ENCODE results near the gene POLL. TPM values are rescaled to one million over a fixed set of nuclear protein-coding genes. Genes with fewer than 3 reads are reported as not detected.

The POLL gene
- total and polyA plus RNA-seq, 2 donors (not counting 3 experiments of a cell fraction or from before 2014, with no cell fraction given): 34.3 to 42.3 TPM

- no peak for TF ChIP-seq POLR2AphosphoS5 (IDR thresholded peaks at IDR 0.05; ENCODE audit: insufficient read depth, low read depth, low read length)
- TF ChIP-seq FOS (IDR thresholded peaks at IDR 0.05; ENCODE audit: borderline replicate concordance, insufficient read depth, low read length): no peak
- TF ChIP-seq JUN (IDR thresholded peaks at IDR 0.05; ENCODE audit: borderline replicate concordance, insufficient read depth, insufficient read length, low read depth): no peak
- TF ChIP-seq GATA2 (IDR thresholded peaks at IDR 0.05; ENCODE audit: insufficient read depth, insufficient read length, low read depth, low read length): no peak
- H3K36me3 ChIP-seq (ENCODE audit: control insufficient read depth in 2 of 2, extremely low read depth in 1 of 2, insufficient read depth in 2 of 2, low read length in 2 of 2): peaks cover 0 to 15% of the 10 kb centered on the region in 2 experiments
- H3K9me1 ChIP-seq (replicated peaks; ENCODE audit: control insufficient read depth, extremely low read depth, insufficient read depth, low read length): no peaks in the 10 kb centered on the region
- H3K27ac ChIP-seq (ENCODE audit: insufficient read depth, low read depth, low read length): no peak overlapping the region
- no peak overlapping the region for H3K4me2 ChIP-seq (ENCODE audit: insufficient read depth, low read length)
- H3K4me3 ChIP-seq (replicated peaks in 1 of 3; ENCODE audit: insufficient read depth in 1 of 3, low read depth in 1 of 3, low read length in 3 of 3): no peak overlapping the region
- DNase-seq (ENCODE audit: low read depth, low spot score) (no peak), FAIRE-seq (no peak)
- dilution Hi-C loops (cut with MboI; ENCODE audit: extremely low pct_ligation_motif_present, low sequenced_read_pairs): no loop called here
- BruUV-seq (replicated peaks): no TSS peak
- no peak overlapping the region for H2AFZ ChIP-seq (ENCODE audit: low read depth, low read length)
- ChIA-PET POLR2A (no interaction called here), CTCF (interaction anchor here (1.1 kb wide), 1 partner anchor 9 kb away, joined by 3 read pairs; no protein-coding TSS in a partner anchor)
- H4K20me1 ChIP-seq (replicated peaks; ENCODE audit: control insufficient read depth, extremely low read depth, insufficient read depth, low read length): no peaks in the 10 kb centered on the region
- H3K79me2 ChIP-seq (ENCODE audit: control insufficient read depth, insufficient read depth, low read length): no peaks in the 10 kb centered on the region
- H3K4me1 ChIP-seq (ENCODE audit: control insufficient read depth, extremely low read depth, insufficient read depth, low read length): peaks cover 7% of the 10 kb centered on the region
- no peaks in the 10 kb centered on the region for H3K9me3 ChIP-seq (replicated peaks; ENCODE audit: control insufficient read depth, insufficient read depth, low read length)
- intact Hi-C loops (cut with micrococcal nuclease): no loop called here
- H3K27me3 ChIP-seq (ENCODE audit: control insufficient read depth in 2 of 2, insufficient read depth in 2 of 2, low read length in 2 of 2): no peaks in the 10 kb centered on the region
- no peak overlapping the region for H3K9ac ChIP-seq (replicated peaks; ENCODE audit: extremely low read depth, insufficient read depth, low read length)
These were observed 25.6 kb upstream of the POLL start for GRCh38 chr10:101613646-101614045.

- no peak overlapping the region for H3K4me3 ChIP-seq (replicated peaks in 1 of 3; ENCODE audit: insufficient read depth in 1 of 3, low read depth in 1 of 3, low read length in 3 of 3)
- no peaks in the 10 kb centered on the region for H4K20me1 ChIP-seq (replicated peaks; ENCODE audit: control insufficient read depth, extremely low read depth, insufficient read depth, low read length)
- H3K27me3 ChIP-seq (ENCODE audit: control insufficient read depth in 2 of 2, insufficient read depth in 2 of 2, low read length in 2 of 2): no peaks in the 10 kb centered on the region
- H3K9ac ChIP-seq (replicated peaks; ENCODE audit: extremely low read depth, insufficient read depth, low read length): no peak overlapping the region
- ChIA-PET POLR2A (no interaction called here), CTCF (interaction anchor here (1.1 kb wide), 1 partner anchor 10 kb away, joined by 9 read pairs; no protein-coding TSS in a partner anchor)
- no peaks in the 10 kb centered on the region for H3K79me2 ChIP-seq (ENCODE audit: control insufficient read depth, insufficient read depth, low read length)
- H3K9me3 ChIP-seq (replicated peaks; ENCODE audit: control insufficient read depth, insufficient read depth, low read length): no peaks in the 10 kb centered on the region
- dilution Hi-C loops (cut with MboI; ENCODE audit: extremely low pct_ligation_motif_present, low sequenced_read_pairs) (no loop called here), intact Hi-C loops (cut with micrococcal nuclease) (no loop called here)
- H3K4me2 ChIP-seq (ENCODE audit: insufficient read depth, low read length): no peak overlapping the region
- TF ChIP-seq JUN (IDR thresholded peaks at IDR 0.05; ENCODE audit: borderline replicate concordance, insufficient read depth, insufficient read length, low read depth): no peak
- TF ChIP-seq, protein P1, sequence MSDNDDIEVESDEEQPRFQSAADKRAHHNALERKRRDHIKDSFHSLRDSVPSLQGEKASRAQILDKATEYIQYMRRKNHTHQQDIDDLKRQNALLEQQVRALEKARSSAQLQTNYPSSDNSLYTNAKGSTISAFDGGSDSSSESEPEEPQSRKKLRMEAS (IDR thresholded peaks at IDR 0.05; ENCODE audit: insufficient read depth, insufficient read length): no peak
- TF ChIP-seq, protein P2, sequence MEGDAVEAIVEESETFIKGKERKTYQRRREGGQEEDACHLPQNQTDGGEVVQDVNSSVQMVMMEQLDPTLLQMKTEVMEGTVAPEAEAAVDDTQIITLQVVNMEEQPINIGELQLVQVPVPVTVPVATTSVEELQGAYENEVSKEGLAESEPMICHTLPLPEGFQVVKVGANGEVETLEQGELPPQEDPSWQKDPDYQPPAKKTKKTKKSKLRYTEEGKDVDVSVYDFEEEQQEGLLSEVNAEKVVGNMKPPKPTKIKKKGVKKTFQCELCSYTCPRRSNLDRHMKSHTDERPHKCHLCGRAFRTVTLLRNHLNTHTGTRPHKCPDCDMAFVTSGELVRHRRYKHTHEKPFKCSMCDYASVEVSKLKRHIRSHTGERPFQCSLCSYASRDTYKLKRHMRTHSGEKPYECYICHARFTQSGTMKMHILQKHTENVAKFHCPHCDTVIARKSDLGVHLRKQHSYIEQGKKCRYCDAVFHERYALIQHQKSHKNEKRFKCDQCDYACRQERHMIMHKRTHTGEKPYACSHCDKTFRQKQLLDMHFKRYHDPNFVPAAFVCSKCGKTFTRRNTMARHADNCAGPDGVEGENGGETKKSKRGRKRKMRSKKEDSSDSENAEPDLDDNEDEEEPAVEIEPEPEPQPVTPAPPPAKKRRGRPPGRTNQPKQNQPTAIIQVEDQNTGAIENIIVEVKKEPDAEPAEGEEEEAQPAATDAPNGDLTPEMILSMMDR (IDR thresholded peaks at IDR 0.05; ENCODE audit: extremely low read depth in 1 of 2, insufficient read depth in 1 of 2, low read depth in 1 of 2, low read length in 2 of 2): no peak
- TF ChIP-seq POLR2A (IDR thresholded peaks at IDR 0.05; ENCODE audit: low read depth, low read length): no peak
- no peak for TF ChIP-seq POLR2AphosphoS5 (IDR thresholded peaks at IDR 0.05; ENCODE audit: insufficient read depth, low read depth, low read length)
- no peak for TF ChIP-seq EZH2 (IDR thresholded peaks at IDR 0.05; ENCODE audit: borderline replicate concordance, low read depth, low read length, severe bottlenecking)
- TF ChIP-seq GATA2 (IDR thresholded peaks at IDR 0.05; ENCODE audit: insufficient read depth, insufficient read length, low read depth, low read length): no peak
- TF ChIP-seq MYC (IDR thresholded peaks at IDR 0.05; ENCODE audit: low read depth, low read length): no peak
- TF ChIP-seq FOS (IDR thresholded peaks at IDR 0.05; ENCODE audit: borderline replicate concordance, insufficient read depth, low read length): no peak
- peaks cover 0 to 15% of the 10 kb centered on the region in 2 experiments for H3K36me3 ChIP-seq (ENCODE audit: control insufficient read depth in 2 of 2, extremely low read depth in 1 of 2, insufficient read depth in 2 of 2, low read length in 2 of 2)
- H3K4me1 ChIP-seq (ENCODE audit: control insufficient read depth, extremely low read depth, insufficient read depth, low read length): peaks cover 7% of the 10 kb centered on the region
- no peak overlapping the region for H2AFZ ChIP-seq (ENCODE audit: low read depth, low read length)
- no peak for FAIRE-seq
- no TSS peak for BruUV-seq (replicated peaks)
- H3K27ac ChIP-seq (ENCODE audit: insufficient read depth, low read depth, low read length): no peak overlapping the region
- H3K9me1 ChIP-seq (replicated peaks; ENCODE audit: control insufficient read depth, extremely low read depth, insufficient read depth, low read length): no peaks in the 10 kb centered on the region
- DNase-seq (ENCODE audit: low read depth, low spot score): no peak
These were observed 24.8 kb upstream of the POLL start for GRCh38 chr10:101612872-101613271.

All from endothelial cell of umbilical vein (primary cell).